Middle frontal gyrus (tissue), 1 donor: Measurements from ENCODE around the gene BABAM2.
"Not testable (repeated sequence)": the region's sequence is repeated elsewhere in the genome, so short reads cannot be mapped to it uniquely, and the experiment has no call there.

Experiments used
- DNase-seq: peaks from one replicate; pipeline ENCODE4 v3.0.0-alpha.2; 2015; ENCODE audit warnings: low spot score; ENCODE audit errors: extremely low spot score

BABAM2 gene

DNA sequence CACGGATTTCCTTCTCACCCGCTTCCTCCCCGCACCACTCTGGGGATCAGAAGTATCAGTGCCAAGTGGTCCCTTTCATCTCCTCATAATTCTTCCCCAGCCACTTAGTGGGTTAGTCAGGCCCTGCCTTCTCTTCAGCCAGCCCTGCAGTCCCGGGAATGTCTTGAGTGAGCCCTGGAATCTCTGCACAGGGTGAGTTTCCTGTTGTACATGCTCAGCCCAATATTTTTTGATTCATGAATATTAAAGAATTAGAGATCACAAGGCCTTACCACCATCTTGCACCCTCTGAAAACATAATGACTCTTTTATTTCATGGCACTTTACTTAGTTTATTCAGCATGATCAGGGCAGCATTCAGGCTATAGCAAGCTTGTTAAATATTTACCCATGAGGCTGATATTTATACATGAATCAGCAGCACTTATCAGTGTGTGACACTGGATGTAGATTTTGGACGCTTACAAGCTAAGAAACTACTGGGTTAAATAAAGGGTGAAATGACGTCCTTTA is 342.7 kb downstream of the BABAM2 start:
- DNase-seq, result no peak

DNA sequence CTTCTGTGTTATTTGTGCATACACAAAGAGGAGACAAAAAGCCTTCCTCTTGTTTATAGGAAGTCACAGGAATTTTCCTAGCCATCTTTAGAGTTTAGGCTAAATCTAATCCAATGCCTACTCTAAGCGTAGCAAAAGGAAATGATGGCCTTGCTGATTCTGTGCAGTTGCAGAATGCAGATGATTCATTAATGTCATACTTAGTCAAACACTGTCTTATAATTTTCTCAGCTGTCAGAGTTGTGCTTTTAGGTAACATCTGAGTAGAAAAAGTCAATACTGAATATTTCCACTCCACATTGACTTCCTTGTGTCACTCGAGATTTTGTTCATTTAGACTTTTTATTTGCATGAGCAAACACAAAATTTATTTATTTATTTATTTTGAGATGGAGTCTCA is 344.3 kb downstream of the BABAM2 start:
- DNase-seq, result no peak

- no peak for DNase-seq
Observed at GRCh38 chr2:28239207-28239606, 348.7 kb downstream of the BABAM2 start.

GRCh38 chr2:28240937-28241336 is 350.4 kb downstream of the BABAM2 start:
- DNase-seq, result no peak

GRCh38 chr2:28247290-28247689 is 356.8 kb downstream of the BABAM2 start:
- no peak for DNase-seq

DNA sequence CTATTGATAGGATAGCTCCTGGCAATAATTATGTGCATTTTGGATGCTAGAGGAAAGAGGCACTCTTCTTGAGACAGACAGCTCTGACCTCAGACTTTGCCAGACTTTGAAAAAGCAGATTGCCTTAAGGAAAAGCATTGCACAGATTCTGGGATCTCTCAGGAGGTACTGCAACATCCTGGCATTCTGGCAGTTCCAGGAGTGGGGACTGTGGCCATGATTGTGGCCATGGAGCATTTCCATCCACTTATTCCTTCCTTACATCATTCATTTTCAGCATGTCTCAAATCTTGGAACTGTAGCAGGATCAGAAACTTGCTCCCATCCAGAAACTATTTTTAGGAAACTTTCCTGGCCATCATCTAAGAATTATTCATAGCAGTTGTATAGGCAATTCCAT is 357.2 kb downstream of the BABAM2 start:
- DNase-seq, result no peak

- DNase-seq, result no peak
Observed at GRCh38 chr2:28248511-28248910, 358.0 kb downstream of the BABAM2 start.

- DNase-seq, result no peak
Observed at GRCh38 chr2:28250006-28250405, 359.5 kb downstream of the BABAM2 start.

DNA sequence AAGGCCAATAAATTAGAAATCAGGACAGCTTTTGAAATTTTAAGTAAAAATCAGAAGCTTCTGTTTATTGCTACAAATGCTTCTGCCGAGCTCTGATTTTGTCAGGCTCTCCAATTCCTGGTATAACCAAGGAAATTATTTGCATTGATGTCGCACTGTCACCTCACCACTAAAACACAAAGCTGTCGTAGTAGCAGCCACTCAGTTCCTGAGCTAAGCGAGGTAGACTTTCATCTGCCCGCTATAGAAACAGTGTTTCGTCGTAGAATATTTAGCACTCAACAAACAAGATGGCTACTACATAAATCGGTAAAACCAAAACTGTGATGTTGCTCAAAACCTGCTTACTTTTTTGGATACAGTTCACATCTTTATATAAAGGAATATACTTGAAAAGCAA is 360.8 kb downstream of the BABAM2 start:
- DNase-seq, result no peak

DNA sequence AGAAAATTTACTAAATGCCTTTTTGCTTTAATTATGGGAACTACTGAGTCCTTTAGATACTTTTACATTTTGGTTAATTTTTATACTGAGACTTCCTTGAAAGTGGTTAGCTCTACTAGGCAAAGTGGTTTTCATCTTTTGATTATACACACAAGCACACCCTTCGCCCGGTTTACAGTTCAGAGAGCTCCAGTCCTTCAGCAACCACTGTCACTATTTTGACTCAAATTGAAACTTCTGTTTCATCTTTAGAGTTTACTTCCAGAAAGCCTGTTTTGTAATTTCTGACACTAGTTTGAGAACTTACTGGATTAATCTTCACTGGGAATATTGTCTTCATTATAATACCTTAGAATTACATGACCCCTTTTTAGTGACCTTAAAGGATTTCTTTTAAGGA is 361.8 kb downstream of the BABAM2 start:
- DNase-seq, result no peak

- DNase-seq, result no peak
Observed at GRCh38 chr2:28253543-28253942, 363.0 kb downstream of the BABAM2 start.

DNA sequence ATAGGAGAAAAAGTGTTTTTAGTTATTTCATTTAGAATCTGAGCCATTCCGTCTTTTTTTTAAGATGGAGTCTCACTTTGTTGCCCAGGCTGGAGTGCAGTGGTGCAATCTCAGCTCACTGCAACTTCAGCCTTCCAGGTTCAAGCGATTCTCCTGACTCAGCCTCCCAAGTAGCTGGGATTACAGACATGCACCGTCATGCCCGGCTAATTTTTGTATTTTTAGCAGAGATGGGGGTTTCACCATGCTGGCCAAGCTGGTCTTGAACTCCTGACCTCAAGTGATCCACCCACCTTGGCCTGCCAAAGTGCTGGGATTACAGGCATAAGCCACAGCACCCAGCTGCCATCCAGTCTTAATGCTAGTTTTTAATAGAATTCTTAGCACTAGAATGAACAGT is 364.7 kb downstream of the BABAM2 start:
- DNase-seq, result not testable (repeated sequence)

DNA sequence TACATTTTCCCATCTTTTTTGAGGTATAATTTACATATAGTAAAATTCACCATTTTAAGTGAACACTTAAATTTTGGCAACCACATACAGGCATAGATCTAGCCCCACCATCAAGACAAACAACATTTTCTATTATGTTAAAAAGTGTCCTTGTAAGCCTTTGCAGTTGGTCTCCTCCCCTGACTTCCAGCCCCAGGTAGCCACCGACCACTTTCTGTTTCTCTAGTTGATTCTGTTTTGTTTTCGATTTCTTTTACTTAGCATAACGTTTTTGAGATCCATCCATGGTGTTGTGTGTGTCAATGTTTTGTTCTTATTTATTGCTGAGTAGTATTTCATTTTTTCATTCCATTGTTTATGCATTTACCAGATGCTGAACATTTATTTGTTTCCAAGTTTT is 366.7 kb downstream of the BABAM2 start:
- DNase-seq, result no peak

GRCh38 chr2:28259226-28259625 is 368.7 kb downstream of the BABAM2 start:
- DNase-seq, result not testable (repeated sequence)

- DNase-seq, result no peak
Observed at GRCh38 chr2:28263690-28264089, 373.2 kb downstream of the BABAM2 start.

GRCh38 chr2:28267282-28267681 is 376.8 kb downstream of the BABAM2 start:
- DNase-seq, result no peak

DNA sequence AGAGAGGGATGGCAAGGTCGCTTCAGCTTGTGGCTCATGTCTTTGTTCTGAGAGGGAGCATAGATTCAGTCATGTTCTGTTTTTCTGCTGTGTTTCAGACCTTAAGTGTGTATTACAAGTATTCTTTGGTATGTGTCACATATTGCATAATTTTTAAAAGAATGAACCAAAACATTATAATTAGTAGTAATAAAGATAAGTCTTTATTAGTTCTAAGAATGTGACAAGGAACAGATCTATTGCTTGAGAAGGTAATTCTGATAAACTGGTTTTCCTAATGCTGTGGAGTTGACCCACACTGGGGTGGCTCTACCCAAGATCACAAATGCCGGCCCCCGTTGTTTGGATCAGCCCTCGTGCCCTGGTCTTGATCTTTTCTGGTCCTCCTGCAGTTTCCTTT is 377.9 kb downstream of the BABAM2 start:
- no peak for DNase-seq

DNA sequence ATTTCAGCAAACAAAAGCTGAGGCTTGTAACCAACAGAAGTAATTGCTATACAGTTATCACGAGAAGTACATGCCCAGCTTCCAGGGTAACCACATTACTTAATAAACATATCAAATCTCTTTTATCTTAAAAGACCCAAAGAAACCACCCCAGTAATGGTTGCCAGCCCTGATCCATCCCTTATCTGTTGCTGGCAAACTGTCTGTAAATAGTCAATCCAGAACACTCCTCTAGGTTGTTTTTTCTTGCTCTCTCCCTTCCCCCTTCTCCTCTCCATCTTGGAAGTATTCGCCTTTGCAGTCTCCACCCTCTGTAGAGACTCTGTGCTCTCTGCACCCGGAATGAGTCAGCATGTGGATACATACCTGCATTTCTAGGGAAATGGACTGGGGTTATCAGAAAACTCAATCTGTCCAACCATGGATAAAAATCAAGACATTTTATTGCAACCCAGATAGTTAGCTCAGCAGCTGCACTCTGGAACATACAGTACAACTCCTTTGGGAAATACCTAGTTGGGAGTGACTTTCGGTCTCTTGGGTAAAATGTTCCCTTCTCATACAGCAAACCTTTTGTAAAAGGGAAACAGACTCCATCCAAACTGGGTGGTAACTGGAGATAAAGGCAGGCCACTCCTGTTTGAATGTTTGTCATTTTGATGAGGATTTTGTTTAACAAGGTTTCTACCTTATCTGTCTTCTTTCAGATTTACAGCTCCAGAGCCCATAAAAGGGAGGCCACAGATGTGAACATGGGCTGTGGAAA is 378.7 kb downstream of the BABAM2 start:
- no peak for DNase-seq

DNA sequence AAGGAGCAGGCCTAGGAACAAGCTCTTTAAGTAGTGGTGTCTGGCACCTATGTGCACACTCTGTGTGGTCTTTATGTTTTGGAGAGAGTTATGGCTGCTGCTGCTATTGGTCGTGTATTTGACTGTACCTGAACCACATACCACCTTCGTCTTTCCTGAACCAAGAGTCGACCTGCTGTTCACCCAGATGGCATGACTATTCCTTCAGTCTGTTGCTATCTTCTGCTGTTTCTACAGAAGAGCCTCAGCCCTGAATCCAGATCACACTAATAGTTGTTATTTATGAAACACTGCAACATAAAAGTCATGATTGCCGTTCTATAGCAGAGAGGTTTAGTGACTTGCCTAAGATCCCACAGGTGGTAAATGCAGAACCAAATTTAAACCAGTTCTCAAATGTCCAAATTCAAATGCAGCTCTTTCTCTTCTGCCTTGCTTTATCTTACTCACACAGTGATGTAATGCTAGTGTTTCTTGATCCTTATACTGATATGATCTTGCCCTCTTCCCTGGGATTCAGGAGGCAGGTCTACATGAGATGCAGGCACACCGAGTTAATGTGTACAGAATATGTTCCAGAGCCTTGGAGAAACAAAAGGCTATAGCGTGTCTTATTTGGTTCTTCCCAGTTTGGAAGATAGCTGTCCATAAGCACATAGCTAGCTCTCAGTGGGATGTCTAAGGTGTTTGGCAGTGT is 380.1 kb downstream of the BABAM2 start:
- no peak for DNase-seq

DNA sequence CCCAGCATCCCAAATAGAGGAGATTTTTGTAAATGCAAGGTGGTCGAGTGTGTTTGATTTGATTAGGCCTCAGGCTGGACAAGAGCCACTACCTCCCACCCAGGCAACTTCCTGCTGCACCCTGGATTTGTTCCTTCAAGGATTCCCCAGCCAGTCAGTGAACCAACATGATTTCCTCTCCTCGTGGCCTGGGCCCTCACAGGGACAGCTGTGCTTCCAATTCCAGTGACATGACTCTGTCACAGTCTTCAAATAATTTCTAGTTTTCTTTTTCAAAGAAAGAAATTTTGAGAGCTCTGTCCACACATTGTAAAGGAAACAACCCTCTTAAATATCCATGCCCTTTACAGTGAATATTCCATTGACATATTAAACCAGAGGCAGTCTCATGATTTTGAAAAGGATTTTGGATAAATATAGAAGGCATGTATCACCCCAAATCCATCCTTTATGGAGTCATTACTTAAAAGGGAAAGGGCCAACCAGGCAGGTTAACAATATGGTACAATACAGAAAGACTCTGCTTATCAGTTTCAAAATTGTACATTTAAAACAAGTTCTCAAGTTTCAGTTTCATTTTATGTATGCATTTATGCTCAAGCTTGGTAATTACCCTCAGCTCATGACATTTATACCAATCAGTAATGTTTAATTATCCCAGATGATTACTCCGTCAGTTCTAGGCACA is 380.8 kb downstream of the BABAM2 start:
- no peak for DNase-seq

DNA sequence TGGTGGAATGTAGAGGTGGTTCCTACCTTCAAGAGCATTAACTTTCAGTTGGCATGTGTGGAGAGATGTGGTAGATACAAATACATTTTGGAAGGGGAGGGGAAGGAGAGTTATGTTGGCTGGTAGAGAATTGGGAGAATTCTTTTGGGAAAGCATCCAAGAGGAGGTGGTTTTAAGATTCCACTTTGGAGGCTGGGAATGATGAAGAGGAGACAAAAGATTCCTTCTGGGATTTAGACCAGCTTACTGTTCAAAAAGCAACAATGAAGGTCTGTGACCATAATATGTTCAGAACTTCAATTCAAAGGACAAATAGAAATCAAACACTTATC is 381.4 kb downstream of the BABAM2 start:
- no peak for DNase-seq

- no peak for DNase-seq
Observed at GRCh38 chr2:28273751-28274150, 383.2 kb downstream of the BABAM2 start.
